Left lobe of liver (tissue), 2 donors: ENCODE measurements around the gene AIG1. TPM values are rescaled to one million over a fixed set of nuclear protein-coding genes. Genes with fewer than 3 reads are reported as not detected.
A peak's percentile ranks its signal among the peaks of the same experiment; 100 is the strongest.

Experiments used
- ATAC-seq: fragments of 200-7000 bp; cut with Tn5 transposase; one replicate; pipeline ENCODE4 v1.9.1; 2020; ENCODE audit warnings: mild to moderate bottlenecking, moderate library complexity
- DNase-seq: peaks from one replicate; pipeline ENCODE4 v3.0.0-alpha.2; 2020; ENCODE audit warnings: low spot score
- total RNA-seq: library from RNA; stranded (reverse); gene quantifications from one replicate; pipeline ENCODE4 v1.2.1, GENCODE V29; 2021
- donor health status: DM: no; HTN: no; CAD: no; lungs with moderate emphysema.
- donor health status: DM: no; HTN: yes; CAD: no.

The AIG1 gene
- total RNA-seq, 1 donor from 2014 or later = 96.8 TPM

GRCh38 chr6:143093290-143093689, 32.6 kb downstream of the AIG1 start:
- no peak for DNase-seq
- ATAC-seq = no peak

GRCh38 chr6:143096403-143096802, 35.7 kb downstream of the AIG1 start:
- no peak for ATAC-seq
- no peak for DNase-seq

GRCh38 chr6:143097224-143097795, 36.6 kb downstream of the AIG1 start:
- DNase-seq = no peak
- ATAC-seq = no peak

- ATAC-seq = peak; percentile 47
- DNase-seq = no peak
Measured at GRCh38 chr6:143098054-143098671, 37.5 kb downstream of the AIG1 start.

- ATAC-seq = peak; percentile 49
- DNase-seq = no peak
Measured at GRCh38 chr6:143099647-143100046, 39.0 kb downstream of the AIG1 start.

GRCh38 chr6:143100429-143100828, 39.7 kb downstream of the AIG1 start:
- no peak for DNase-seq
- no peak for ATAC-seq

- no peak for DNase-seq
Measured at GRCh38 chr6:143103916-143104315, 43.2 kb downstream of the AIG1 start.

GRCh38 chr6:143107440-143107839, 46.8 kb downstream of the AIG1 start:
- DNase-seq = no peak

More at GRCh38 chr6:143103916-143104315, 43.2 kb downstream of the AIG1 start:
- no peak for ATAC-seq

GRCh38 chr6:143107911-143108761, 47.4 kb downstream of the AIG1 start:
- DNase-seq (no peak), ATAC-seq (no peak)

More at GRCh38 chr6:143107440-143107839, 46.8 kb downstream of the AIG1 start:
- ATAC-seq = peak; percentile 94

GRCh38 chr6:143109196-143109595, 48.5 kb downstream of the AIG1 start:
- DNase-seq = no peak
- ATAC-seq = no peak

GRCh38 chr6:143110572-143110971, 49.9 kb downstream of the AIG1 start:
- DNase-seq (no peak), ATAC-seq (no peak)

GRCh38 chr6:143110996-143111395, 50.3 kb downstream of the AIG1 start:
- DNase-seq (no peak), ATAC-seq (no peak)

- DNase-seq (no peak), ATAC-seq (no peak)
Measured at GRCh38 chr6:143111443-143111842, 50.8 kb downstream of the AIG1 start.

GRCh38 chr6:143112084-143112768, 51.5 kb downstream of the AIG1 start:
- ATAC-seq = no peak

GRCh38 chr6:143112837-143113236, 52.1 kb downstream of the AIG1 start:
- ATAC-seq (peak; percentile 57), DNase-seq (no peak)

More at GRCh38 chr6:143112084-143112768, 51.5 kb downstream of the AIG1 start:
- no peak for DNase-seq

GRCh38 chr6:143115728-143116127, 55.0 kb downstream of the AIG1 start:
- ATAC-seq (no peak), DNase-seq (no peak)

- DNase-seq = no peak
- no peak for ATAC-seq
Measured at GRCh38 chr6:143117108-143117507, 56.4 kb downstream of the AIG1 start.

GRCh38 chr6:143119260-143119659, 58.6 kb downstream of the AIG1 start:
- DNase-seq (no peak), ATAC-seq (peak; percentile 54)

- no peak for DNase-seq
- no peak for ATAC-seq
Measured at GRCh38 chr6:143123081-143123480, 62.4 kb downstream of the AIG1 start.

GRCh38 chr6:143123941-143124340, 63.3 kb downstream of the AIG1 start:
- ATAC-seq (no peak), DNase-seq (no peak)

- no peak for DNase-seq
- ATAC-seq = no peak
Measured at GRCh38 chr6:143125455-143125854, 64.8 kb downstream of the AIG1 start.
